H9 (cell line): Measurements from ENCODE around the gene ADAMTSL2. TPM values are rescaled to one million over a fixed set of nuclear protein-coding genes. Genes with fewer than 3 reads are reported as not detected.

Experiments
- DNase-seq: peaks from one replicate; pipeline ENCODE4 v3.0.0-alpha.2; 2017
- H2AFZ ChIP-seq: one replicate; pipeline ENCODE4 v1.6.1; 2013; ENCODE audit warnings: mild to moderate bottlenecking, low read length, control low read depth, moderate library complexity
- H2AK5ac ChIP-seq: 2 replicates; pipeline ENCODE4 v1.6.1; 2013; ENCODE audit warnings: low read length, control low read depth, mixed read lengths; ENCODE audit not compliant: insufficient read length
- H2BK120ac ChIP-seq: one replicate; pipeline ENCODE4 v1.6.1; 2013; ENCODE audit warnings: low read depth, mild to moderate bottlenecking, low read length, control low read depth, inconsistent platforms; ENCODE audit not compliant: poor library complexity, severe bottlenecking
- H2BK12ac ChIP-seq: 2 replicates; pipeline ENCODE4 v1.6.1; 2013; ENCODE audit warnings: low read length, control low read depth, mixed read lengths, low read depth; ENCODE audit not compliant: insufficient read length
- H2BK15ac ChIP-seq: 2 replicates; pipeline ENCODE4 v1.6.1; 2013; ENCODE audit warnings: low read depth, low read length, control low read depth
- H2BK20ac ChIP-seq: one replicate; pipeline ENCODE4 v1.6.1; 2013; ENCODE audit warnings: low read depth, mild to moderate bottlenecking, low read length, control low read depth, inconsistent platforms; ENCODE audit not compliant: poor library complexity, severe bottlenecking
- H2BK5ac ChIP-seq: 2 replicates; pipeline ENCODE4 v1.6.1; 2013; ENCODE audit warnings: low read length, control low read depth, mixed read lengths; ENCODE audit not compliant: insufficient read length
- H3K14ac ChIP-seq: 2 replicates; pipeline ENCODE4 v1.6.1; 2013; ENCODE audit warnings: low read length, control low read depth; ENCODE audit not compliant: insufficient read depth
- H3K18ac ChIP-seq: 2 replicates; pipeline ENCODE4 v1.6.1; 2013; ENCODE audit warnings: low read depth, mild to moderate bottlenecking, mixed read lengths, low read length, control low read depth; ENCODE audit not compliant: insufficient read length
- H3K23ac ChIP-seq: 2 replicates; pipeline ENCODE4 v1.6.1; 2013; ENCODE audit warnings: low read length, control low read depth, mixed read lengths, low read depth; ENCODE audit not compliant: insufficient read length
- H3K23me2 ChIP-seq: 2 replicates; pipeline ENCODE4 v1.6.1; 2013; ENCODE audit warnings: low read depth, mild to moderate bottlenecking, mixed read lengths, low read length, control low read depth; ENCODE audit not compliant: insufficient read length, poor library complexity, severe bottlenecking
- H3K27ac ChIP-seq: 2 replicates; pipeline ENCODE4 v1.5.1; 2013; ENCODE audit warnings: low read length, control low read depth, mixed read lengths, low read depth; ENCODE audit not compliant: insufficient read length
- H3K27me3 ChIP-seq: 2 replicates; pipeline ENCODE4 v1.6.1; 2013; ENCODE audit warnings: low read length, control low read depth, inconsistent platforms; ENCODE audit not compliant: insufficient read depth
- H3K4ac ChIP-seq: 2 replicates; pipeline ENCODE4 v1.6.1; 2013; ENCODE audit warnings: low read depth, mild to moderate bottlenecking, control low read depth, inconsistent platforms, low read length, moderate library complexity
- H3K4me1 ChIP-seq: 2 replicates; pipeline ENCODE4 v1.6.1; 2013; ENCODE audit warnings: low read length, control low read depth, inconsistent platforms; ENCODE audit not compliant: insufficient read depth
- H3K4me2 ChIP-seq: 2 replicates; pipeline ENCODE4 v1.6.1; 2013; ENCODE audit warnings: low read length, control low read depth, mixed read lengths; ENCODE audit not compliant: insufficient read length, insufficient read depth
- H3K56ac ChIP-seq: 2 replicates; pipeline ENCODE4 v1.6.1; 2013; ENCODE audit warnings: low read depth, mild to moderate bottlenecking, mixed read lengths, low read length, control low read depth; ENCODE audit not compliant: insufficient read length
- H3K79me1 ChIP-seq: 2 replicates; pipeline ENCODE4 v1.6.1; 2013; ENCODE audit warnings: low read depth, mild to moderate bottlenecking, moderate library complexity, low read length, control low read depth, inconsistent platforms; ENCODE audit not compliant: insufficient read depth, poor library complexity, severe bottlenecking
- H3K79me2 ChIP-seq: 2 replicates; pipeline ENCODE4 v1.6.1; 2013; ENCODE audit warnings: low read length, control low read depth, inconsistent platforms; ENCODE audit not compliant: insufficient read depth
- H3K9ac ChIP-seq: 2 replicates; pipeline ENCODE4 v1.6.1; 2013; ENCODE audit warnings: low read length, control low read depth, mixed read lengths; ENCODE audit not compliant: insufficient read length; ENCODE audit errors: extremely low read depth
- H3K9me3 ChIP-seq: one replicate; pipeline ENCODE4 v1.6.1; 2013; ENCODE audit warnings: low read depth, low read length, inconsistent platforms; ENCODE audit not compliant: control insufficient read depth
- H3T11ph ChIP-seq: one replicate; pipeline ENCODE4 v1.6.1; 2013; ENCODE audit warnings: mild to moderate bottlenecking, low read length, control low read depth, inconsistent platforms
- H4K20me1 ChIP-seq: one replicate; pipeline ENCODE4 v1.6.1; 2013; ENCODE audit not compliant: control insufficient read depth, insufficient read length, insufficient read depth
- H4K5ac ChIP-seq: 2 replicates; pipeline ENCODE4 v1.6.1; 2013; ENCODE audit warnings: low read depth, mild to moderate bottlenecking, mixed read lengths, low read length, control low read depth; ENCODE audit not compliant: insufficient read length
- H4K8ac ChIP-seq: replicated peaks from 2 replicates; pipeline ENCODE4 v1.6.1; 2013; ENCODE audit warnings: low read length, control low read depth, mixed read lengths, low read depth; ENCODE audit not compliant: insufficient read length
- H4K91ac ChIP-seq: 2 replicates; pipeline ENCODE4 v1.6.1; 2013; ENCODE audit warnings: low read depth, mild to moderate bottlenecking, moderate library complexity, mixed read lengths, low read length, control low read depth; ENCODE audit not compliant: insufficient read length
- H3K27ac Mint-ChIP-seq, 3 experiments: 2 replicates in 2 of 3; 3 replicates in 1 of 3; pipeline ENCODE4 v1.8.0; 2020 to 2021; ENCODE audit warnings: mixed read lengths in 3 of 3, mild to moderate bottlenecking in 1 of 3, moderate library complexity in 1 of 3
- H3K27me3 Mint-ChIP-seq: 2 replicates; pipeline ENCODE4 v1.8.0; 2021; ENCODE audit warnings: low read depth, mild to moderate bottlenecking, moderate library complexity, mixed read lengths
- H3K36me3 Mint-ChIP-seq, 3 experiments: 2 replicates in 2 of 3; 3 replicates in 1 of 3; pipeline ENCODE4 v1.8.0; 2020 to 2021; ENCODE audit warnings: low read depth in 3 of 3, mixed read lengths in 3 of 3; ENCODE audit not compliant: insufficient read depth in 1 of 3
- H3K4me1 Mint-ChIP-seq, 2 experiments: 2 replicates each; pipeline ENCODE4 v1.8.0; 2020; ENCODE audit warnings: mixed read lengths in 2 of 2
- H3K4me3 Mint-ChIP-seq, 2 experiments: 2 replicates in 1 of 2; 3 replicates in 1 of 2; pipeline ENCODE4 v1.8.0; 2020 to 2021; ENCODE audit warnings: mild to moderate bottlenecking in 2 of 2, mixed read lengths in 2 of 2, moderate library complexity in 1 of 2
- H3K9me3 Mint-ChIP-seq, 2 experiments: 2 replicates in 1 of 2; 3 replicates in 1 of 2; pipeline ENCODE4 v1.8.0; 2020; ENCODE audit warnings: mild to moderate bottlenecking in 2 of 2, mixed read lengths in 2 of 2, moderate library complexity in 1 of 2
- CTCF ChIP-seq: fragments of 200-600 bp; sonication (generic); conservative IDR thresholded peaks from 3 replicates; pipeline ENCODE4 v1.8.0; 2021; ENCODE audit warnings: antibody characterized with exemption, mild to moderate bottlenecking
- WGBS: extraction: QIAGEN DNeasy Blood & Tissue Kit; methylation state at CpG from one replicate; pipeline ENCODE4 v1.1.7; 2013; ENCODE audit warnings: missing lambda C conversion rate, low lambda C conversion rate, mixed read lengths; ENCODE audit not compliant: insufficient read length; ENCODE audit errors: extremely low coverage; 5-methylcytosine and 5-hydroxymethylcytosine counted together
- total RNA-seq: library from RNA; stranded (reverse); gene quantifications from 2 replicates; pipeline ENCODE4 v1.2.1, GENCODE V29; 2021

ADAMTSL2 gene
- total RNA-seq, 1 experiment from 2014 or later = 0.61 TPM

DNA sequence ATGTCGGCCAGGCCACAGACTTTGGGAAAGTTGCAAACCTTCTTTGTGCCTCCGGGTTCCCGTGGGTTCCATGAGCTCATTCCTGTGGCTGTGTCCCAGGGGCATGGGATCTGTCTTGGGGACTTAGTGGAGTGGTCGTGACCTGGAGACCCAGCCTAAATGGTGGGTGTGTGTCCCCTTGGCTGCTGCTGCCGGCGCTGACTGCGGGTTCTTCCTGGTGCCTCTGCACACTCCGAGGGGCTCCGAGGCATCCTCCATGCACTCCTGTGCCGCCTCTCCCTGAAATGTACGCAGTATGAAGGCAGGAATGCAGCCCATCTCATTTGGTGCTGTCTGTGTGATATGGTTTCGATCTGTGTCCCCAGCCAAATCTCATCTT is 34.6 kb upstream of the ADAMTSL2 start:
- Histone ChIP-seq H2BK15ac (no peak overlapping the region), H4K91ac (no peak overlapping the region), H3K79me2 (no peaks in the 10 kb centered on the region), H3K4me2 (no peak overlapping the region), H3K18ac (no peak overlapping the region), H3K79me1 (no peaks in the 10 kb centered on the region), H3K27ac (no peak overlapping the region), H4K20me1 (no peaks in the 10 kb centered on the region), H3K23ac (no peak overlapping the region), H2BK120ac (no peak overlapping the region), H3K9ac (no peak overlapping the region), H3T11ph (no peak overlapping the region), H2AFZ (no peak overlapping the region), H3K23me2 (no peaks in the 10 kb centered on the region), H4K8ac (no peak overlapping the region), H2AK5ac (no peak overlapping the region), H2BK20ac (no peak overlapping the region), H3K4ac (no peak overlapping the region), H3K27me3 (no peaks in the 10 kb centered on the region), H3K4me1 (no peaks in the 10 kb centered on the region), H3K14ac (no peak overlapping the region), H3K56ac (no peak overlapping the region), H3K9me3 (no peaks in the 10 kb centered on the region), H4K5ac (no peak overlapping the region), H2BK5ac (no peak overlapping the region), H2BK12ac (no peak overlapping the region)
- Mint-ChIP-seq H3K27ac (no peak overlapping the region), H3K4me3 (no peak overlapping the region), H3K36me3 (peaks cover 0 to 14% (median 4%) of the 10 kb centered on the region in 3 experiments; a peak in 5 of 7 replicates), H3K27me3 (peaks cover 26% of the 10 kb centered on the region), H3K4me1 (no peaks in the 10 kb centered on the region), H3K9me3 (peaks cover 19% of the 10 kb centered on the region in 2 experiments)
- TF ChIP-seq CTCF = no peak
- DNase-seq = no peak
- no CpG with 5 or more reads among the region's 12 CpGs for WGBS
